Caco-2 (cell line): ENCODE measurements around the gene OR4C11. TPM values are rescaled to one million over a fixed set of nuclear protein-coding genes. Genes with fewer than 3 reads are reported as not detected.

Experiments used
- Bru-seq: library from RNA; stranded (reverse); fragments of 400-500 nt; gene quantifications from one replicate; lab custom pipeline; 2021; lab: Mats Ljungman, UMichigan
- BruChase-seq, 2 experiments: library from RNA; stranded (reverse); fragments of 400-500 nt; gene quantifications; one replicate each; lab custom pipeline; 2021; lab: Mats Ljungman, UMichigan
- BruUV-seq: library from RNA; stranded (reverse); fragments of 400-500 nt; replicated peaks from 2 replicates; lab custom pipeline; 2021; lab: Mats Ljungman, UMichigan
- CTCF ChIA-PET: fragments of 300-600 bp; sonication (Branson Sonifier 250); formaldehyde crosslinking; loops from one replicate; lab custom pipeline; 2022; ENCODE audit warnings: antibody characterized with exemption; lab: Charles Lee
- POLR2A ChIA-PET: fragments of 300-600 bp; sonication (Branson Sonifier 250); formaldehyde crosslinking; loops from one replicate; lab custom pipeline; 2022; ENCODE audit warnings: antibody characterized with exemption; lab: Charles Lee
- DNase-seq, 2 experiments: peaks; one replicate each; pipeline versions ENCODE4 v3.0.0 to v3.0.0-alpha.2; 2020 to 2022
- H3K27me3 ChIP-seq: replicated peaks from 2 replicates; pipeline ENCODE4 v1.6.0; 2011; ENCODE audit warnings: low read length; ENCODE audit not compliant: control insufficient read depth, insufficient read depth
- H3K36me3 ChIP-seq: 2 replicates; pipeline ENCODE4 v1.5.1; 2011; ENCODE audit warnings: low read length; ENCODE audit not compliant: control insufficient read depth, insufficient read depth
- H3K4me1 ChIP-seq: fragments of 250-450 bp; sonication (Bioruptor Pico); 2 replicates; pipeline ENCODE4 v1.5.1; 2020; ENCODE audit warnings: mild to moderate bottlenecking
- H3K4me3 ChIP-seq: 2 replicates; pipeline ENCODE4 v1.5.1; 2011; ENCODE audit warnings: low read depth, mild to moderate bottlenecking, control low read depth, low read length
- H3K9me3 ChIP-seq: fragments of 250-450 bp; sonication (Bioruptor Pico); 2 replicates; pipeline ENCODE4 v1.5.1; 2020; ENCODE audit warnings: mild to moderate bottlenecking, moderate library complexity
- H3K27ac Mint-ChIP-seq: one replicate; pipeline ENCODE4 v1.8.0; 2022; ENCODE audit warnings: mixed read lengths; ENCODE audit not compliant: unreplicated experiment
- H3K27me3 Mint-ChIP-seq: one replicate; pipeline ENCODE4 v1.8.0; 2022; ENCODE audit warnings: mixed read lengths; ENCODE audit not compliant: insufficient read depth, unreplicated experiment
- H3K36me3 Mint-ChIP-seq: one replicate; pipeline ENCODE4 v1.8.0; 2022; ENCODE audit warnings: mild to moderate bottlenecking, mixed read lengths; ENCODE audit not compliant: insufficient read depth, unreplicated experiment
- H3K4me1 Mint-ChIP-seq: one replicate; pipeline ENCODE4 v1.8.0; 2022; ENCODE audit warnings: low read depth, mixed read lengths; ENCODE audit not compliant: unreplicated experiment
- H3K4me3 Mint-ChIP-seq: one replicate; pipeline ENCODE4 v1.8.0; 2022; ENCODE audit warnings: mild to moderate bottlenecking, moderate library complexity, mixed read lengths; ENCODE audit not compliant: unreplicated experiment
- H3K9me3 Mint-ChIP-seq: one replicate; pipeline ENCODE4 v1.8.0; 2022; ENCODE audit warnings: mixed read lengths; ENCODE audit not compliant: unreplicated experiment
- CTCF ChIP-seq, 2 experiments: fragments of 200-600 bp in 1 of 2; IDR thresholded peaks; 1 replicate in 1 of 2; 2 replicates in 1 of 2; pipeline versions ENCODE4 v1.5.1 to v1.8.0; 2011 to 2022; ENCODE audit warnings: antibody characterized with exemption in 1 of 2, control low read depth in 1 of 2, inconsistent platforms in 1 of 2, low read depth in 1 of 2, low read length in 1 of 2, mild to moderate bottlenecking in 1 of 2, moderate library complexity in 1 of 2; ENCODE audit not compliant: insufficient read depth in 1 of 2, severe bottlenecking in 1 of 2, unreplicated experiment in 1 of 2
- intact Hi-C: fragments of 100-400 bp; cut with micrococcal nuclease; formaldehyde crosslinking; loops from one replicate; pipeline ENCODE4 v1.10.0; 2022; ENCODE audit not compliant: unreplicated experiment
- long read RNA-seq: library from polyadenylated mRNA; stranded (forward); transcript quantifications from one replicate; pipeline ENCODE4 v2.0.0, GENCODE V29; 2022
- total RNA-seq: library from RNA; stranded (reverse); gene quantifications from 2 replicates; pipeline ENCODE4 v1.2.3, GENCODE V29; 2022

OR4C11 gene
- total RNA-seq (not detected in 2 replicates), Bru-seq, nascent RNA (not detected), BruChase-seq, experiment 1, labeled RNA remaining after a 2-hour chase (not detected), BruChase-seq, experiment 2, labeled RNA remaining after a 6-hour chase (not detected)
- long read RNA-seq, result 0 reads

DNA sequence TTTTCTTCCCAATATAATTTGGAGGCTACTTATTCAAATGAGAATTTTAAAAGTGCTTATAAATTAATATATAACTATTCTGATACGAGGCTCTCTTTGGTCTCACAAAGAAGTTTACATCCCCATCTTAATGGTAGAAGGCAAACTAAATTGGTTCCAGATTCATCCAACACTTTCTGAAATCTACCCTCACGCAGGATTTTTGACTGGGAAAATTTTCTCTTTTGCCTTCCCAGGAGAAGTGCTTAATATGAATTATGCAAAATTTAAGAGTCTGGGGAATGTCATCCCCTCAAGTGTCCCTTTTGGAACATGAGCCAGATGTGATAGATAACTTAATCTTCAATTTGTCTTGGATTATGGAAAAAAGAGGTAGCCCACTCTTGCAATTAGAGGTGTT, at the start of gene OR4C11:
TSS of gene OR4C11 (minus strand) at position 101 of the 400 bp plus-strand sequence. CDS start 3,272 bp downstream, outside the sequence.
- H3K4me1 Mint-ChIP-seq, result no peaks in the 10 kb centered on the region
- no peak within 1 kb of the TSS for H3K4me3 ChIP-seq
- no peak within 1 kb of the TSS for H3K4me3 Mint-ChIP-seq
- no peak within 1 kb of the TSS for H3K27ac Mint-ChIP-seq
- H3K27me3 Mint-ChIP-seq, result no peaks in the 10 kb centered on the region
- POLR2A ChIA-PET, result no interaction called here
- no peak for DNase-seq
- H3K9me3 Mint-ChIP-seq, result peaks cover 10% of the 10 kb centered on the region
- CTCF ChIA-PET, result no interaction called here
- TF ChIP-seq CTCF (IDR thresholded peaks at IDR 0.05; ENCODE audit: insufficient read depth in 1 of 2, low read depth in 1 of 2, low read length in 1 of 2, severe bottlenecking in 1 of 2, unreplicated experiment in 1 of 2), result no peak
- H3K36me3 Mint-ChIP-seq, result no peaks in the 10 kb centered on the region
- no peaks in the 10 kb centered on the region for H3K27me3 ChIP-seq
- no TSS peak for BruUV-seq
- intact Hi-C loops, result no loop called here
- no peaks in the 10 kb centered on the region for H3K4me1 ChIP-seq
- no peaks in the 10 kb centered on the region for H3K36me3 ChIP-seq
- no peaks in the 10 kb centered on the region for H3K9me3 ChIP-seq

- POLR2A ChIA-PET, result no interaction called here
- Histone ChIP-seq H3K9me3 (no peaks in the 10 kb centered on the region), H3K4me3 (no peak overlapping the region), H3K27me3 (no peaks in the 10 kb centered on the region), H3K36me3 (no peaks in the 10 kb centered on the region), H3K4me1 (no peaks in the 10 kb centered on the region; the same call in 1 of the 2 replicates)
- Mint-ChIP-seq H3K4me1 (peaks cover 8% of the 10 kb centered on the region), H3K27ac (no peak overlapping the region), H3K4me3 (no peak overlapping the region), H3K36me3 (no peaks in the 10 kb centered on the region), H3K27me3 (no peaks in the 10 kb centered on the region), H3K9me3 (no peaks in the 10 kb centered on the region)
- intact Hi-C loops, result no loop called here
- CTCF ChIA-PET, result no interaction called here
- TF ChIP-seq CTCF (IDR thresholded peaks at IDR 0.05; ENCODE audit: insufficient read depth in 1 of 2, low read depth in 1 of 2, low read length in 1 of 2, severe bottlenecking in 1 of 2, unreplicated experiment in 1 of 2), result no peak
- DNase-seq, result no peak
- no TSS peak for BruUV-seq
These were observed 47.7 kb upstream of the OR4C11 start for GRCh38 chr11:55655096-55655495.

DNA sequence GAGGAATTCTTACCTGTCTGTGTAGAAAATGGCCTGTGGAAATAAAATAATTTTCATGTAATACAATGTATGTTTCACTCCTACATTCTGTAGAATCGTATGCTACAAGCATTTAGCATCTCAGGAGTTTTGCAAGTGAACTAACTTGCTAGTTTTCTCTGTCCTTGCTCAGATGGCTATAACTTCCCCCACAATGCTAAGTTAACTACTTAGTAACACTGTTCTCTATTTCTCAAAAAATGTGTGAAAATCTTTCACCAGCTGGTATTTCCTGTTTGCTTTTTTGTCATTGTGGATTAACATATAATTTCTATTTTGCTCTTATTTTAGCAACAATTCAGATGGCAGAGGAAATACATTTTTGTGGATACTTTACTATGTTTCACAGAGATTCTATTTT, 45.1 kb upstream of the OR4C11 start:
- H3K4me1 Mint-ChIP-seq, result no peaks in the 10 kb centered on the region
- Histone ChIP-seq H3K36me3 (no peaks in the 10 kb centered on the region), H3K9me3 (no peaks in the 10 kb centered on the region), H3K27me3 (no peaks in the 10 kb centered on the region), H3K4me3 (no peak overlapping the region), H3K4me1 (no peaks in the 10 kb centered on the region; the same call in 1 of the 2 replicates)
- no peak for TF ChIP-seq CTCF (IDR thresholded peaks at IDR 0.05; ENCODE audit: insufficient read depth in 1 of 2, low read depth in 1 of 2, low read length in 1 of 2, severe bottlenecking in 1 of 2, unreplicated experiment in 1 of 2)
- H3K27me3 Mint-ChIP-seq, result no peaks in the 10 kb centered on the region
- ChIA-PET CTCF (no interaction called here), POLR2A (no interaction called here)
- no TSS peak for BruUV-seq
- no peaks in the 10 kb centered on the region for H3K36me3 Mint-ChIP-seq
- no peak for DNase-seq
- H3K4me3 Mint-ChIP-seq, result no peak overlapping the region
- H3K9me3 Mint-ChIP-seq, result no peaks in the 10 kb centered on the region
- no peak overlapping the region for H3K27ac Mint-ChIP-seq
- intact Hi-C loops, result no loop called here
